Measurements from ENCODE around the gene TMEM225.
"Not testable (repeated sequence)": the region's sequence is repeated elsewhere in the genome, so short reads cannot be mapped to it uniquely, and the experiment has no call there.

TMEM225 gene

GRCh38 chr11:123865293-123865692 is 20.2 kb downstream of the TMEM225 start:
- H3K27ac ChIP-seq (ENCODE audit: low read length); H3K27me3 ChIP-seq (ENCODE audit: control insufficient read depth, insufficient read depth, low read length); H3K36me3 ChIP-seq (ENCODE audit: control insufficient read depth, insufficient read depth, low read length); H3K4me1 ChIP-seq (ENCODE audit: control insufficient read depth, insufficient read depth, low read length); H3K4me3 ChIP-seq (ENCODE audit: low read length); DNase-seq (ENCODE audit: low read depth, low spot score); H3K9me3 ChIP-seq (ENCODE audit: control insufficient read depth, insufficient read depth, low read length): not testable (repeated sequence)
- no CpG with 5 or more reads among the region's 7 CpGs for WGBS (ENCODE audit: insufficient coverage, insufficient read length)

- H3K4me3 ChIP-seq (ENCODE audit: low read length), result no peak overlapping the region
Observed at GRCh38 chr11:123859731-123860130, 25.7 kb downstream of the TMEM225 start.

GRCh38 chr11:123856444-123856843 is 29.0 kb downstream of the TMEM225 start:
- DNase-seq (ENCODE audit: low read depth, low spot score), result no peak
- Histone ChIP-seq H3K27ac (ENCODE audit: low read length) (no peak overlapping the region), H3K4me1 (ENCODE audit: control insufficient read depth, insufficient read depth, low read length) (peaks cover 1% of the 10 kb centered on the region; the same call in 1 of the 2 replicates), H3K27me3 (ENCODE audit: control insufficient read depth, insufficient read depth, low read length) (no peaks in the 10 kb centered on the region), H3K9me3 (ENCODE audit: control insufficient read depth, insufficient read depth, low read length) (no peaks in the 10 kb centered on the region), H3K4me3 (ENCODE audit: low read length) (no peak overlapping the region), H3K36me3 (ENCODE audit: control insufficient read depth, insufficient read depth, low read length) (no peaks in the 10 kb centered on the region)
- no CpG with 5 or more reads among the region's 2 CpGs for WGBS (ENCODE audit: insufficient coverage, insufficient read length)

More at GRCh38 chr11:123859731-123860130, 25.7 kb downstream of the TMEM225 start:
- Histone ChIP-seq H3K9me3 (ENCODE audit: control insufficient read depth, insufficient read depth, low read length) (no peaks in the 10 kb centered on the region), H3K36me3 (ENCODE audit: control insufficient read depth, insufficient read depth, low read length) (no peaks in the 10 kb centered on the region), H3K4me1 (ENCODE audit: control insufficient read depth, insufficient read depth, low read length) (no peaks in the 10 kb centered on the region), H3K27me3 (ENCODE audit: control insufficient read depth, insufficient read depth, low read length) (no peaks in the 10 kb centered on the region), H3K27ac (ENCODE audit: low read length) (no peak overlapping the region)
- no CpG with 5 or more reads among the region's 2 CpGs for WGBS (ENCODE audit: insufficient coverage, insufficient read length)
- DNase-seq (ENCODE audit: low read depth, low spot score), result no peak

GRCh38 chr11:123853038-123853437 is 32.4 kb downstream of the TMEM225 start:
- Histone ChIP-seq H3K4me1 (ENCODE audit: control insufficient read depth, insufficient read depth, low read length) (peaks cover 1% of the 10 kb centered on the region; the same call in 1 of the 2 replicates), H3K27me3 (ENCODE audit: control insufficient read depth, insufficient read depth, low read length) (no peaks in the 10 kb centered on the region), H3K9me3 (ENCODE audit: control insufficient read depth, insufficient read depth, low read length) (no peaks in the 10 kb centered on the region), H3K4me3 (ENCODE audit: low read length) (no peak overlapping the region), H3K27ac (ENCODE audit: low read length) (no peak overlapping the region), H3K36me3 (ENCODE audit: control insufficient read depth, insufficient read depth, low read length) (no peaks in the 10 kb centered on the region)
- DNase-seq (ENCODE audit: low read depth, low spot score), result peak; percentile 20
- no CpG with 5 or more reads among the region's 2 CpGs for WGBS (ENCODE audit: insufficient coverage, insufficient read length)

GRCh38 chr11:123852321-123852720 is 33.1 kb downstream of the TMEM225 start:
- Histone ChIP-seq H3K27me3 (ENCODE audit: control insufficient read depth, insufficient read depth, low read length) (no peaks in the 10 kb centered on the region), H3K4me3 (ENCODE audit: low read length) (no peak overlapping the region), H3K4me1 (ENCODE audit: control insufficient read depth, insufficient read depth, low read length) (peaks cover 1% of the 10 kb centered on the region; the same call in 1 of the 2 replicates), H3K9me3 (ENCODE audit: control insufficient read depth, insufficient read depth, low read length) (no peaks in the 10 kb centered on the region), H3K27ac (ENCODE audit: low read length) (no peak overlapping the region), H3K36me3 (ENCODE audit: control insufficient read depth, insufficient read depth, low read length) (no peaks in the 10 kb centered on the region)
- DNase-seq (ENCODE audit: low read depth, low spot score), result no peak

- Histone ChIP-seq H3K36me3 (ENCODE audit: control insufficient read depth, insufficient read depth, low read length) (no peaks in the 10 kb centered on the region), H3K4me3 (ENCODE audit: low read length) (no peak overlapping the region), H3K27ac (ENCODE audit: low read length) (no peak overlapping the region), H3K9me3 (ENCODE audit: control insufficient read depth, insufficient read depth, low read length) (no peaks in the 10 kb centered on the region), H3K27me3 (ENCODE audit: control insufficient read depth, insufficient read depth, low read length) (no peaks in the 10 kb centered on the region), H3K4me1 (ENCODE audit: control insufficient read depth, insufficient read depth, low read length) (peaks cover 1% of the 10 kb centered on the region; the same call in 1 of the 2 replicates)
- DNase-seq (ENCODE audit: low read depth, low spot score), result no peak
- no CpG with 5 or more reads among the region's 4 CpGs for WGBS (ENCODE audit: insufficient coverage, insufficient read length)
Observed at GRCh38 chr11:123851110-123851509, 34.4 kb downstream of the TMEM225 start.

GRCh38 chr11:123841174-123841573 is 44.3 kb downstream of the TMEM225 start:
- no CpG with 5 or more reads among the region's 6 CpGs for WGBS (ENCODE audit: insufficient coverage, insufficient read length)
- H3K4me1 ChIP-seq (ENCODE audit: control insufficient read depth, insufficient read depth, low read length), result no peaks in the 10 kb centered on the region
- H3K36me3 ChIP-seq (ENCODE audit: control insufficient read depth, insufficient read depth, low read length), result no peaks in the 10 kb centered on the region
- H3K9me3 ChIP-seq (ENCODE audit: control insufficient read depth, insufficient read depth, low read length), result no peaks in the 10 kb centered on the region
- H3K27me3 ChIP-seq (ENCODE audit: control insufficient read depth, insufficient read depth, low read length), result no peaks in the 10 kb centered on the region
- no peak for DNase-seq (ENCODE audit: low read depth, low spot score)
- no peak overlapping the region for H3K4me3 ChIP-seq (ENCODE audit: low read length)
- no peak overlapping the region for H3K27ac ChIP-seq (ENCODE audit: low read length)

GRCh38 chr11:123839131-123839530 is 46.3 kb downstream of the TMEM225 start:
- H3K36me3 ChIP-seq (ENCODE audit: control insufficient read depth, insufficient read depth, low read length), result no peaks in the 10 kb centered on the region
- H3K4me1 ChIP-seq (ENCODE audit: control insufficient read depth, insufficient read depth, low read length), result no peaks in the 10 kb centered on the region
- WGBS (ENCODE audit: insufficient coverage, insufficient read length), result no CpG with 5 or more reads among the region's 5 CpGs
- H3K27me3 ChIP-seq (ENCODE audit: control insufficient read depth, insufficient read depth, low read length), result no peaks in the 10 kb centered on the region
- H3K27ac ChIP-seq (ENCODE audit: low read length), result no peak overlapping the region
- H3K4me3 ChIP-seq (ENCODE audit: low read length), result no peak overlapping the region
- no peaks in the 10 kb centered on the region for H3K9me3 ChIP-seq (ENCODE audit: control insufficient read depth, insufficient read depth, low read length)
- no peak for DNase-seq (ENCODE audit: low read depth, low spot score)

- Histone ChIP-seq H3K27ac (ENCODE audit: low read length) (no peak overlapping the region), H3K9me3 (ENCODE audit: control insufficient read depth, insufficient read depth, low read length) (no peaks in the 10 kb centered on the region), H3K4me3 (ENCODE audit: low read length) (no peak overlapping the region), H3K36me3 (ENCODE audit: control insufficient read depth, insufficient read depth, low read length) (no peaks in the 10 kb centered on the region), H3K4me1 (ENCODE audit: control insufficient read depth, insufficient read depth, low read length) (no peaks in the 10 kb centered on the region), H3K27me3 (ENCODE audit: control insufficient read depth, insufficient read depth, low read length) (no peaks in the 10 kb centered on the region)
- no CpG with 5 or more reads among the region's 1 CpG for WGBS (ENCODE audit: insufficient coverage, insufficient read length)
- DNase-seq (ENCODE audit: low read depth, low spot score), result no peak
Observed at GRCh38 chr11:123838659-123839058, 46.8 kb downstream of the TMEM225 start.

- H3K36me3 ChIP-seq (ENCODE audit: control insufficient read depth, insufficient read depth, low read length), result no peaks in the 10 kb centered on the region
- H3K27ac ChIP-seq (ENCODE audit: low read length), result no peak overlapping the region
- H3K9me3 ChIP-seq (ENCODE audit: control insufficient read depth, insufficient read depth, low read length), result no peaks in the 10 kb centered on the region
- no peaks in the 10 kb centered on the region for H3K27me3 ChIP-seq (ENCODE audit: control insufficient read depth, insufficient read depth, low read length)
- H3K4me1 ChIP-seq (ENCODE audit: control insufficient read depth, insufficient read depth, low read length), result no peaks in the 10 kb centered on the region
- H3K4me3 ChIP-seq (ENCODE audit: low read length), result no peak overlapping the region
- DNase-seq (ENCODE audit: low read depth, low spot score), result no peak
- WGBS (ENCODE audit: insufficient coverage, insufficient read length), result no CpG with 5 or more reads among the region's 3 CpGs
Observed at GRCh38 chr11:123838199-123838598, 47.3 kb downstream of the TMEM225 start.

GRCh38 chr11:123833095-123833494 is 52.4 kb downstream of the TMEM225 start:
- no peak for DNase-seq (ENCODE audit: low read depth, low spot score)
- no peak overlapping the region for H3K4me3 ChIP-seq (ENCODE audit: low read length)
- WGBS (ENCODE audit: insufficient coverage, insufficient read length), result no CpG with 5 or more reads among the region's 2 CpGs
- H3K27me3 ChIP-seq (ENCODE audit: control insufficient read depth, insufficient read depth, low read length), result no peaks in the 10 kb centered on the region
- H3K27ac ChIP-seq (ENCODE audit: low read length), result no peak overlapping the region
- no peaks in the 10 kb centered on the region for H3K36me3 ChIP-seq (ENCODE audit: control insufficient read depth, insufficient read depth, low read length)
- no peaks in the 10 kb centered on the region for H3K9me3 ChIP-seq (ENCODE audit: control insufficient read depth, insufficient read depth, low read length)
- H3K4me1 ChIP-seq (ENCODE audit: control insufficient read depth, insufficient read depth, low read length), result no peaks in the 10 kb centered on the region

Data from iPS DF 6.9 (cell line).